Natural killer cell (primary cell): Measurements from ENCODE around the gene TPT1. TPM values are rescaled to one million over a fixed set of nuclear protein-coding genes. Genes with fewer than 3 reads are reported as not detected.

Experiments used
- ATAC-seq, 3 donors: fragments of 150-1000 bp in 2 of 3; fragments of 200-7000 bp in 1 of 3; cut with Tn5 transposase; 1 replicate in 1 of 3; 2 replicates in 2 of 3; pipeline ENCODE4 v1.10.0; 2021; ENCODE audit warnings: mild to moderate bottlenecking in 2 of 3, moderate library complexity in 2 of 3
- DNase-seq, 2 donors: peaks; one replicate each; pipeline versions ENCODE4 v3.0.0 to v3.0.0-alpha.2; 2013 to 2021; ENCODE audit warnings: mixed read lengths in 1 of 2
- H3K27ac ChIP-seq: one replicate; pipeline ENCODE4 v1.5.1; 2013; ENCODE audit warnings: mild to moderate bottlenecking, low read length
- H3K27me3 ChIP-seq: one replicate; pipeline ENCODE4 v1.6.1; 2013; ENCODE audit warnings: low read length; ENCODE audit not compliant: control insufficient read depth, insufficient read depth
- H3K36me3 ChIP-seq: one replicate; pipeline ENCODE4 v1.6.1; 2013; ENCODE audit warnings: low read length; ENCODE audit not compliant: control insufficient read depth, insufficient read depth
- H3K4me1 ChIP-seq: one replicate; pipeline ENCODE4 v1.6.1; 2013; ENCODE audit warnings: low read length; ENCODE audit not compliant: control insufficient read depth, insufficient read depth
- H3K4me3 ChIP-seq: one replicate; pipeline ENCODE4 v1.5.1; 2013; ENCODE audit warnings: low read length
- H3K9me3 ChIP-seq: one replicate; pipeline ENCODE4 v1.6.1; 2013; ENCODE audit warnings: low read length; ENCODE audit not compliant: control insufficient read depth, insufficient read depth
- H3K27ac Mint-ChIP-seq, 2 donors: one replicate each; pipeline ENCODE4 v1.8.0; 2022; ENCODE audit warnings: mild to moderate bottlenecking in 2 of 2, mixed read lengths in 2 of 2, moderate library complexity in 1 of 2
- H3K27me3 Mint-ChIP-seq, 2 donors: one replicate each; pipeline ENCODE4 v1.8.0; 2022; ENCODE audit warnings: low read depth in 2 of 2, mixed read lengths in 2 of 2
- H3K36me3 Mint-ChIP-seq: one replicate; pipeline ENCODE4 v1.8.0; 2022; ENCODE audit warnings: mixed read lengths
- H3K4me1 Mint-ChIP-seq, 2 donors: one replicate each; pipeline ENCODE4 v1.8.0; 2022; ENCODE audit warnings: mixed read lengths in 2 of 2
- H3K4me3 Mint-ChIP-seq: one replicate; pipeline ENCODE4 v1.8.0; 2022; ENCODE audit warnings: mild to moderate bottlenecking, moderate library complexity, mixed read lengths
- H3K9me3 Mint-ChIP-seq, 2 donors: one replicate each; pipeline ENCODE4 v1.8.0; 2022; ENCODE audit warnings: mixed read lengths in 2 of 2
- WGBS: methylation state at CpG from one replicate; pipeline ENCODE4 v1.1.7; 2013; ENCODE audit warnings: missing lambda C conversion rate; ENCODE audit not compliant: insufficient coverage; 5-methylcytosine and 5-hydroxymethylcytosine counted together
- intact Hi-C: fragments of 100-400 bp; cut with micrococcal nuclease; formaldehyde crosslinking; loops from one replicate; pipeline ENCODE4 v1.14.2; 2022
- total RNA-seq, 4 donors: library from RNA; stranded (reverse); fragments of 120-200 nt in 1 of 4; gene quantifications; one replicate each; pipeline versions ENCODE4 v1.2.3 to v1.2.4, GENCODE V29; 2013 to 2022
- TF ChIP-seq, protein P1 (sequence below): fragments of 200-600 bp; IDR thresholded peaks from one replicate; pipeline ENCODE4 v1.8.0; 2022; ENCODE audit warnings: antibody characterized with exemption

Gene TPT1
- total RNA-seq, 3 donors from 2014 or later (not counting 1 experiment from before 2014, with no cell fraction given), result 2,606 to 3,166 (median 3,085) TPM

DNA sequence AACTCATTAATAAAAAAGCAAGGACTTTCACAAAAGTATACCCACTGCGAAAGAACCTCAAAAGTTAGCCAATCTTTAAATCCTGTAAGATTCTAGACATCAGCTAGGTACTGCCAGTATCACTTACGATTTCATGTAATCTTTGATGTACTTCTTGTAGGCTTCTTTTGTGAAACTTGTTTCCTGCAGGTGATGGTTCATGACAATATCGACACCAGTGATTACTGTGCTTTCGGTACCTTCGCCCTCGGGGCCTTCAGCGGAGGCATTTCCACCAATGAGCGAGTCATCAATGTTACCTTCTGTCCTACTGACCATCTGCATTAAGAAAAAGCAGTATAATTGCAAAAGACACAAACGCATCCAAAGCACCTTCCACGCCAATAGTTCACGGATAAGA is 1.1 kb downstream of the TPT1 start:
- H3K27me3 Mint-ChIP-seq, result no peaks in the 10 kb centered on the region
- H3K36me3 ChIP-seq, result peaks cover 50% of the 10 kb centered on the region
- WGBS, result 8% methylated on average over 11 of the region's 11 CpGs
- peak overlapping the region; percentile 78 for H3K4me3 ChIP-seq
- no peaks in the 10 kb centered on the region for H3K27me3 ChIP-seq
- DNase-seq (peak in 1 of 2 donors; percentile 46), ATAC-seq (no peak)
- intact Hi-C loops, result no loop called here
- peak overlapping the region; percentile 95 for H3K27ac ChIP-seq
- H3K4me1 ChIP-seq, result peaks cover 28% of the 10 kb centered on the region
- H3K4me3 Mint-ChIP-seq, result peak overlapping the region; percentile 94
- H3K36me3 Mint-ChIP-seq, result peaks cover 27% of the 10 kb centered on the region
- no peaks in the 10 kb centered on the region for H3K9me3 ChIP-seq
- TF ChIP-seq, protein P1, sequence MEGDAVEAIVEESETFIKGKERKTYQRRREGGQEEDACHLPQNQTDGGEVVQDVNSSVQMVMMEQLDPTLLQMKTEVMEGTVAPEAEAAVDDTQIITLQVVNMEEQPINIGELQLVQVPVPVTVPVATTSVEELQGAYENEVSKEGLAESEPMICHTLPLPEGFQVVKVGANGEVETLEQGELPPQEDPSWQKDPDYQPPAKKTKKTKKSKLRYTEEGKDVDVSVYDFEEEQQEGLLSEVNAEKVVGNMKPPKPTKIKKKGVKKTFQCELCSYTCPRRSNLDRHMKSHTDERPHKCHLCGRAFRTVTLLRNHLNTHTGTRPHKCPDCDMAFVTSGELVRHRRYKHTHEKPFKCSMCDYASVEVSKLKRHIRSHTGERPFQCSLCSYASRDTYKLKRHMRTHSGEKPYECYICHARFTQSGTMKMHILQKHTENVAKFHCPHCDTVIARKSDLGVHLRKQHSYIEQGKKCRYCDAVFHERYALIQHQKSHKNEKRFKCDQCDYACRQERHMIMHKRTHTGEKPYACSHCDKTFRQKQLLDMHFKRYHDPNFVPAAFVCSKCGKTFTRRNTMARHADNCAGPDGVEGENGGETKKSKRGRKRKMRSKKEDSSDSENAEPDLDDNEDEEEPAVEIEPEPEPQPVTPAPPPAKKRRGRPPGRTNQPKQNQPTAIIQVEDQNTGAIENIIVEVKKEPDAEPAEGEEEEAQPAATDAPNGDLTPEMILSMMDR, result no peak
- H3K9me3 Mint-ChIP-seq, result no peaks in the 10 kb centered on the region
- H3K4me1 Mint-ChIP-seq, result peaks cover 59 to 67% of the 10 kb centered on the region in 2 donors
- H3K27ac Mint-ChIP-seq, result peak overlapping the region; percentile 72 to 98

- H3K4me3 Mint-ChIP-seq, result peak overlapping the region; percentile 94
- H3K27ac ChIP-seq, result peak overlapping the region; percentile 95
- no peaks in the 10 kb centered on the region for H3K27me3 ChIP-seq
- H3K9me3 Mint-ChIP-seq, result no peaks in the 10 kb centered on the region
- H3K36me3 Mint-ChIP-seq, result peaks cover 27% of the 10 kb centered on the region
- TF ChIP-seq, protein P1, result no peak
- peak overlapping the region; percentile 78 for H3K4me3 ChIP-seq
- intact Hi-C loops, result no loop called here
- H3K27ac Mint-ChIP-seq, result peak overlapping the region; percentile 72 to 98
- H3K4me1 ChIP-seq, result peaks cover 32% of the 10 kb centered on the region
- H3K9me3 ChIP-seq, result no peaks in the 10 kb centered on the region
- peaks cover 63 to 72% of the 10 kb centered on the region in 2 donors for H3K4me1 Mint-ChIP-seq
- H3K27me3 Mint-ChIP-seq, result no peaks in the 10 kb centered on the region
- no peak for ATAC-seq
- DNase-seq, result no peak
- H3K36me3 ChIP-seq, result peaks cover 47% of the 10 kb centered on the region
Measured at GRCh38 chr13:45339399-45339798, 1.6 kb downstream of the TPT1 start.

DNA sequence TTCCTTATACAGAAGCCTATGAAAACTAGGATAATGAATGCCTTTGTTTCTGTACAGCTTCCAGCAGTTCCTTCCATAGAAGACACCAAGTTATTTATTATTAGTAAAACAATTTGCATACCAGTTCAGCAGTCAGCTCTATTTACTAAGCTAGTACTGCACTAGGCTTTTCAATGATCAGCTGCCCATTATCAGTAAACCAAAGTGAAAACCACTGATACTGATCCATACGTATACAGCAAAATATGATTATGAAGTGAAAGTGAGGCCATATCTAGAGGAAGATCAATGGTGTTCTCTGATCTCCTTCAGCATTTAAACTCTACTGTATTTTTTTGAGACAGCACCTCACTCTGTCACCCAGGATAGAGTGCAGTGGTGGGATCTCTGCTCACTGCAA is 3.2 kb downstream of the TPT1 start:
- H3K27me3 ChIP-seq, result no peaks in the 10 kb centered on the region
- no peak for DNase-seq
- H3K36me3 ChIP-seq, result peaks cover 45% of the 10 kb centered on the region
- no peak overlapping the region for H3K4me3 ChIP-seq
- intact Hi-C loops, result no loop called here
- Mint-ChIP-seq H3K4me1 (peaks cover 79 to 87% of the 10 kb centered on the region in 2 donors), H3K4me3 (peak overlapping the region; percentile 55), H3K36me3 (peaks cover 27% of the 10 kb centered on the region), H3K27me3 (no peaks in the 10 kb centered on the region), H3K9me3 (no peaks in the 10 kb centered on the region), H3K27ac (peak overlapping the region; percentile 72 to 83)
- peaks cover 43% of the 10 kb centered on the region for H3K4me1 ChIP-seq
- H3K27ac ChIP-seq, result no peak overlapping the region
- no peak for ATAC-seq
- no CpG with 5 or more reads among the region's 1 CpG for WGBS
- no peaks in the 10 kb centered on the region for H3K9me3 ChIP-seq
- TF ChIP-seq, protein P1, result no peak

DNA sequence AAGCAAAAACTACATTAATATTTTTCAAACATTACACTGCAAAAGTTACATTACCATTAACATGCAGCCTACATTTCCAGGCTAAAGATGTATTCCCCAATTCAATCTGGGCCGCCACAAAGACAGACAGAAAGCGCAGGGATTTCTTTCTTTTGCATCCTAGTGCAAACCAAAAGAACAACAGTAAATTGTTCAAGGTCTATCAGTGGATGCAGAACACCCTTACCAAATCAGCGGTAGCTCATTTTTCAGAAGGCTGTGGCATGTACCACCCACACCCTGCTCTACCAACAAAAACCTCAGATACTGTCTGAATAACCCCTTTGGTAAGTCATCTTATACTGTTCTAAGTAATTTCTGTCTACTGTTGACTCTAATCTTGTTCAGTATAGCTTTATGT is 3.6 kb downstream of the TPT1 start:
- Mint-ChIP-seq H3K27me3 (no peaks in the 10 kb centered on the region), H3K9me3 (no peaks in the 10 kb centered on the region), H3K4me1 (peaks cover 80 to 87% of the 10 kb centered on the region in 2 donors), H3K4me3 (peak overlapping the region; percentile 55), H3K36me3 (peaks cover 27% of the 10 kb centered on the region), H3K27ac (peak overlapping the region; percentile 72 to 83)
- Histone ChIP-seq H3K4me3 (no peak overlapping the region), H3K4me1 (peaks cover 43% of the 10 kb centered on the region), H3K27me3 (no peaks in the 10 kb centered on the region), H3K36me3 (peaks cover 45% of the 10 kb centered on the region), H3K27ac (no peak overlapping the region), H3K9me3 (no peaks in the 10 kb centered on the region)
- no peak for ATAC-seq
- 79% methylated on average over 3 of the region's 3 CpGs for WGBS
- no peak for DNase-seq
- TF ChIP-seq, protein P1, result no peak
- intact Hi-C loops, result no loop called here
